Stimulated activated CD4-positive, alpha-beta T cell treated with anti-CD3 and anti-CD28 coated beads, TNF-alpha, amount 100 ng/mL, for 24 hours (primary cell): Measurements from ENCODE around the gene HEPHL1.
"Not testable (repeated sequence)": the region's sequence is repeated elsewhere in the genome, so short reads cannot be mapped to it uniquely, and the experiment has no call there.

ENCODE experiments used
- DNase-seq, 3 experiments: peaks; one replicate each; pipeline ENCODE4 v3.0.0-alpha.2; 2020; ENCODE audit warnings: low read depth in 3 of 3

The HEPHL1 gene

DNA sequence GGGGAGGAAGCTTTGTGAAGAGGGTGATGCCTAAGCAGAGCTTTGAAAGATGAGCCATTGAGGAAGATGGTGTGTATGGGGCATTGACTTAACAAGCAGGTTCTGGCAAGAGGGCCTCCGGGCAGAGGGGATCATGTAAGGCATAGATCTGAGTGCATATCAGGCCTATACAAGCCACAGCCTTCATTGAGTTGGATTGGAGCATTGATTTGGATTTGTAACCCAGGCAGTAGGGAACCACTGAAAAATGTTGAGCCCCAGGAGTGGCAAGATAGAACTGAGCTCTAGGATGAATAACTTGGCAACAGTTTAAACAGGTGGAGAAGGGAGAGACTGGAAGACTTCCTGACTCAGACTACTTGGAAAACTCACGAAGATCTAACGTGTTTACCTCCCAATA is 128.9 kb downstream of the HEPHL1 start:
- DNase-seq: no peak

DNA sequence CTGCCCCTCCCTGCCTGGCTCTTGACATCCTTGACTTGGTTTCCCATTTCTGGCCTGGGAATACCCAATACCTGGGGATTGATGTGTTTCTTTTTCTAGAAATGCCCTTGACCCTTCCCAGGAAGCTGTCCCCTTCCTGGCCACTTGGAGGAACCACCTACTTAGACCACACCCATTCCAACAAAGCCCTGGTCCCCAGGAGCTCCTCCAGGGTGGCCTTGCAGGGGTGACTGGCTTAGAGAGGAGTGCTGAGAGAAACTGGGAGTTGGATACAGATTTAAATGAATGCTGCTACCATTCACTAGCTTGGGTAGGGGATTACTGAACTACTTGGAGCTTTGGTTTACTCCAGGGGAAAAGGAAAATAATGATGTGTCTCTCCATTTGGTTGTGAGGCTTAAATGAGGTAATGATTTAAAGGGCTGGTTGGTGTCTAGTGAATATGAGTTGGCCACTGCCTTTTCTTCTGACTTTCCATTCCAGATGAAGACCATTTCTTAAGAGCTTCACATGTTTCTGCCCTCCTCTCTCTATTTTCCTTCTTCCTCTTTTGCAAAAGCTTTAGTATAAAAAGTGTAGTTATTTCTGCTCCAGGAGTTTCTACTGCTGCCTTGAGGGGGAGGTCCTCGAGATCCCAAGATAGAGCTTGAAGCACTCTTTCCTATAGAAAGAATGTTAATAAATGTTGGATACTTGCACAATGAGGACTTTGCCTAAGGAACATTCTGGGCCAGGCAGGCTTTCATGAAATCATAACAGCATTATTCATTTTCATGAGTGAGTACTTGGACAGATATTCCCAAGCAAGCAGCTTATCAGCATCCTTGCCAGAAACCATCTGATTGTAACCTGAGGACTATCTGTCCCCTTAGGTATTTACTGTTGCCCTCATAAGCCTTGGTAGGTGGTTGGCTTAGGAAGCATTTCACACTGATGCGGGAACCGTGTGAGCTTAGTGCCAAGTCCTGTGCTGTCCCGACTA is 129.8 kb downstream of the HEPHL1 start:
- no peak for DNase-seq

DNA sequence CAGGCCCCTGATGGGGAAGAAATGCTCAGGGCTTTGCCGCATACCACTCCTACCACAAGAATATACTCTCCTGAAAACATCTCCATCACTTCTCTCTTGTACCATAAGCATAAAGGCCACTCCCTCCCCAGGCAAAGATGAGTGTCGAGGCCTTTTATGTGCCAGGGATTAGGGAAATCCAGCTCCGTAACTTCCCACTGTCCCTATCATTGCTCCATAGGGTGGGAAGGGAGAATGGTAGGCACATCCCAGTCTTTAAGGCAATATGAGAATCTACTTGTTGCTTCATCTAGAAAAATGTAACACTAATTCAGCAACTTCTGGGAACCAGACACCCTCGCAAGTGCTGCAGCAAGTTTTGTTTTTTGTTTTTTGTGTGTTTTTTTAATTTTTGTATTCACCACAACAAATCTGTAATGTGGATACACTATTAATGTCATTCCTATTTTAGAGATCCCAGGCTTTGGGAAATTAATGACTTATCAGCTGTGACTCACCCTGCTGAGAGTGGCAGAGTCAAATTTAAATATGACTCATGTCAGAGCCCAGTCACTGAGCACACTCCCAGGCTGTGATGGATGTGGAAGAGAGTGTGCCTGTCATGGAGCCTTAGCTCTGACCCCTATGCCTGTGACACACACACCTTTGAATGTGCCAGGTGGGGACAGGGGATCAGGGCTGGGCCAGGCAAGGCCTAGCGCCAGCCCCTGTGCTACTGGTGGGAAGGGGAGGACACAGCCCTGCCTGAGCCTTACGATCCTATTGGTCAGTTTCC is 130.9 kb downstream of the HEPHL1 start:
- DNase-seq: no peak

DNA sequence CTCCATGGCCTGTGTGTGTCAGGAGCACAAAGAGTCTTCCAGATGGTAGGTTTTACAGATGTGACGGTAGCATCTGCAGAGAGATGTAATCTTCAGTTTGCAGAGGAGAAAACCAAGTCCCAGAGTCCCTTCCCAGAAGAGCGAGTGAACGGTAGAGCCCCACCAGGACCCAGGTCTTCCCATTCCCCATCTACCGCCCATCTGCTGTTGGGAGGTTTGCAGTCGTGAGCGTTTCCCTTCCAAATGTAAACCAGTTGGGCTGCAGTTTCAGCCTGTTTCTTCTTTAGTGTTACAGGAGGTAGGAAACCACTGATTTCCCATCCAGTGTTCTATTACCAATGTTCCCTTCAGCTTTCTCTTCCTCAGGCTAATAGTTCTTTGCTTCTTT is 131.5 kb downstream of the HEPHL1 start:
- no peak for DNase-seq

DNA sequence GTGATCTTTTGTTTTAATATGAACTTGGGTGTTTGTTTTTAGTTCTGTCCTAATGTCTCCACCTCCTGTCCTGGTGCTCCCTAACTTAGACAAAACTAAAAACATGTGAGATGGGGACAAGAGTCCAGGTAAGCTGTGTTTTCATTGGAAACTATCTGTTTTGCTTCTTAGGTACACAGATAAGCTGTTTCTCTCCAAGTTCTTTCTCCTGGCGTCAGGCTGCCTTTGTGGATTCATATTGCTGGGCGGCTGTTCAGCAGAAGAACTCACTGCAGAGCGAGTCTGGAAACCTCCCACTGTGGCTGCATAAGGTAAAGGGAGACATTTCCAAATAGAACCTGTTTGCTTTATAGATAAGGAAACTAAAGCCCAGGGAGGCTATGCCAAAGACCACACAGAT is 132.2 kb downstream of the HEPHL1 start:
- no peak for DNase-seq

DNA sequence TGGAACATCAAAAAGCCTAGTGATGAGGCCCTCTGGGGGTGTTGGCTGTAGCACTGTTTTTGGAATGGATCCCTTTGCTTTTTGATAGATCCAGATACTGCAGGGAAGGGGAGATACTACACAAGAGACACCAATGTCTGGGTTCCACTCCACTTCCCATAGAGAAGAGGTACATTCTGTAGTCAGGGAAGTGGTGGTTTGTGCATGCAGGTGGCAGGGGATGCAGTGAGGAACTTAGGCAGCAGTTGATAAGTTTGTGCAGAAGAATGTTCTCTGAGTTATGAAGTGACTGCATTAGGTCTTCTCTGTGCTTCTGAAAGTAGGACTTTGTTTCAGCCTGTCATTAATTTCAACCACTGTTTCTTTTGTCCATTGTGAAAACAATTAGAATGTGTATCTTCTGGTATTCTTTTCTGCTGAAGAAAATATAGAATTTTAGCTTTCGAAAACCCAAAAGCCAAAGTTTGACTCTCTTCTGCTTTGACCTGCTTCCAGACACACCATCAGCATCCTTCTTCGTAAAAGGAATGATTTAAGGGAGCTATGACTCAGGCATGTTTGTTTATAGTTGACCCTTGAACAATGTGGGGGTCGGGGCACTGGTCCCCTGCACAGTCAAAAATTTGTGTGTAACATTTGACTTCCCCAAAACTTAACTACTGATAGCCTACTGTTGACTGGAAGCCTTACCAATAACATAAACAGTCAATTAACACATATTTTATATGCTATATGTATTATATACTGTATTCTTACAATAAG is 133.1 kb downstream of the HEPHL1 start:
- no peak for DNase-seq

DNA sequence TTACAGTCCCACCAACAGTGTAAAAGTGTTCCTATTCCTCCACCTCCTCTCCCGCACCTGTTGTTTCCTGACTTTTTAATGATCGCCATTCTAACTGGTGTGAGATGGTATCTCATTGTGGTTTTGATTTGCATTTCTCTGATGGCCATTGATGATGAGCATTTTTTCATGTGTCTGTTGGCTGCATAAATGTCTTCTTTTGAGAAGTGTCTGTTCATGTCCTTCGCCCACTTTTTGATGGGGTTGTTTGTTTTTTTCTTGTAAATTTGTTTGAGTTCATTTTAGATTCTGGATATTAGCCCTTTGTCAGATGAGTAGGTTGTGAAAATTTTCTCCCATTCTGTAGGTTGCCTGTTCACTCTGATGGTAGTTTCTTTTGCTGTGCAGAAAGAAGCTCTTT is 136.2 kb downstream of the HEPHL1 start:
- DNase-seq: not testable (repeated sequence)
